IPS DF 19.7 (cell line): Measurements from ENCODE around the gene PDE4B.

ENCODE experiments used
- DNase-seq: peaks from one replicate; pipeline ENCODE4 v3.0.0-alpha.2; 2013; ENCODE audit warnings: low read depth, low spot score

The PDE4B gene

GRCh38 chr1:65792669-65793358 is at the start of gene PDE4B:
TSS of gene PDE4B (plus strand) at chr1:65792895.
- no peak for DNase-seq

- no peak for DNase-seq
These were observed 48.0 kb upstream of the PDE4B start for GRCh38 chr1:65744731-65745130.

- no peak for DNase-seq
These were observed 40.7 kb upstream of the PDE4B start for GRCh38 chr1:65751961-65752360.

- no peak for DNase-seq
These were observed 36.1 kb upstream of the PDE4B start for GRCh38 chr1:65756616-65757015.

GRCh38 chr1:65757531-65757930 is 35.2 kb upstream of the PDE4B start:
- DNase-seq: no peak

- DNase-seq: no peak
These were observed 34.6 kb upstream of the PDE4B start for GRCh38 chr1:65758128-65758527.

- DNase-seq: no peak
These were observed 33.2 kb upstream of the PDE4B start for GRCh38 chr1:65759516-65759915.

- DNase-seq: no peak
These were observed 30.4 kb upstream of the PDE4B start for GRCh38 chr1:65762081-65762862.

GRCh38 chr1:65764052-65764451 is 28.6 kb upstream of the PDE4B start:
- DNase-seq: no peak

- no peak for DNase-seq
These were observed 27.1 kb upstream of the PDE4B start for GRCh38 chr1:65765631-65766030.

- DNase-seq: no peak
These were observed 23.1 kb upstream of the PDE4B start for GRCh38 chr1:65769636-65770035.

GRCh38 chr1:65772607-65773006 is 20.1 kb upstream of the PDE4B start:
- DNase-seq: no peak

- no peak for DNase-seq
These were observed 19.1 kb upstream of the PDE4B start for GRCh38 chr1:65773391-65774123.

- no peak for DNase-seq
These were observed 3.9 kb upstream of the PDE4B start for GRCh38 chr1:65788762-65789161.

- no peak for DNase-seq
These were observed 1.3 kb upstream of the PDE4B start for GRCh38 chr1:65791396-65791795.

GRCh38 chr1:65791801-65792668 is 660 bp upstream of the PDE4B start:
- no peak for DNase-seq

- DNase-seq: no peak
These were observed 651 bp downstream of the PDE4B start for GRCh38 chr1:65793359-65793732.

- no peak for DNase-seq
These were observed 2.6 kb downstream of the PDE4B start for GRCh38 chr1:65795311-65795710.

- DNase-seq: no peak
These were observed 6.9 kb downstream of the PDE4B start for GRCh38 chr1:65799601-65800000.

GRCh38 chr1:65804584-65804983 is 11.9 kb downstream of the PDE4B start:
- no peak for DNase-seq

- DNase-seq: no peak
These were observed 19.4 kb downstream of the PDE4B start for GRCh38 chr1:65812065-65812464.

GRCh38 chr1:65813956-65814355 is 21.3 kb downstream of the PDE4B start:
- DNase-seq: no peak
